HEK293 (cell line): ENCODE measurements around the gene GJD4.

Source experiments
- CTCF ChIA-PET: fragments of 350-600 bp; formaldehyde crosslinking; extraction: SDS; loops from one replicate; lab custom pipeline; 2021; ENCODE audit warnings: antibody characterized with exemption; lab: Yijun Ruan, JAX
- POLR2A ChIA-PET: fragments of 300-600 bp; formaldehyde crosslinking; extraction: SDS; loops from one replicate; lab custom pipeline; 2020; ENCODE audit warnings: antibody characterized with exemption, inconsistent platforms; lab: Yijun Ruan, JAX
- H3K27ac ChIP-seq: fragments of 200-500 bp; sonication (Bioruptor generic); 2 replicates; pipeline ENCODE4 v1.5.1; 2014; ENCODE audit warnings: low read depth, low read length, control low read depth, inconsistent platforms; ENCODE audit errors: extremely low read depth
- H3K36me3 ChIP-seq, 2 experiments: fragments of 200-500 bp in 1 of 2; sonication (Bioruptor generic) in 1 of 2; 1 replicate in 1 of 2; 2 replicates in 1 of 2; pipeline ENCODE4 v1.5.1; 2014 to 2017; ENCODE audit warnings: inconsistent platforms in 2 of 2, low read length in 2 of 2; ENCODE audit not compliant: control insufficient read depth in 2 of 2, insufficient read depth in 1 of 2
- H3K4me1 ChIP-seq: fragments of 200-500 bp; sonication (Bioruptor generic); 2 replicates; pipeline ENCODE4 v1.5.1; 2014; ENCODE audit warnings: mild to moderate bottlenecking, low read length, inconsistent platforms; ENCODE audit not compliant: control insufficient read depth, insufficient read depth
- H3K4me3 ChIP-seq: 2 replicates; pipeline ENCODE4 v1.5.1; 2011; ENCODE audit warnings: low read depth, mild to moderate bottlenecking, control low read depth, low read length, moderate library complexity
- H3K9me3 ChIP-seq: fragments of 200-500 bp; sonication (Bioruptor generic); 2 replicates; pipeline ENCODE4 v1.5.1; 2014; ENCODE audit warnings: low read depth, low read length, inconsistent platforms; ENCODE audit not compliant: control insufficient read depth, insufficient read depth
- HOXA7 ChIP-seq: sonication (generic); formaldehyde crosslinking; IDR thresholded peaks from 2 replicates; pipeline ENCODE4 v1.8.1; 2022; ENCODE audit warnings: missing genetic modification reagents, borderline replicate concordance
- ZNF202 ChIP-seq: fragments of 450-650 bp; formaldehyde crosslinking; IDR thresholded peaks from 2 replicates; pipeline ENCODE4 v1.5.1; 2016; ENCODE audit warnings: missing biosample characterization, missing genetic modification characterization, borderline replicate concordance
- ZNF426 ChIP-seq: fragments of 450-650 bp; formaldehyde crosslinking; IDR thresholded peaks from 2 replicates; pipeline ENCODE4 v1.5.1; 2017; ENCODE audit warnings: missing biosample characterization, missing genetic modification characterization, mild to moderate bottlenecking, inconsistent platforms, moderate library complexity
- ZNF580 ChIP-seq: fragments of 450-650 bp; formaldehyde crosslinking; IDR thresholded peaks from 2 replicates; pipeline ENCODE4 v1.5.1; 2016; ENCODE audit warnings: missing biosample characterization, missing genetic modification characterization
- ZNF600 ChIP-seq: fragments of 450-650 bp; formaldehyde crosslinking; IDR thresholded peaks from 2 replicates; pipeline ENCODE4 v1.5.1; 2016; ENCODE audit warnings: missing biosample characterization, missing genetic modification characterization
- ZNF645 ChIP-seq: fragments of 450-650 bp; formaldehyde crosslinking; IDR thresholded peaks from 2 replicates; pipeline ENCODE4; 2016; ENCODE audit warnings: missing biosample characterization, missing genetic modification characterization
- ZNF654 ChIP-seq: fragments of 450-650 bp; formaldehyde crosslinking; IDR thresholded peaks from 2 replicates; pipeline ENCODE4 v1.5.1; 2016; ENCODE audit warnings: low read depth, missing biosample characterization, missing genetic modification characterization
- ZNF837 ChIP-seq: fragments of 450-650 bp; formaldehyde crosslinking; IDR thresholded peaks from 2 replicates; pipeline ENCODE4 v1.5.1; 2016; ENCODE audit warnings: missing biosample characterization, missing genetic modification characterization
- TF ChIP-seq, protein P1 (sequence below): sonication (generic); formaldehyde crosslinking; IDR thresholded peaks from 2 replicates; pipeline ENCODE4 v1.8.1; 2022; ENCODE audit warnings: mild to moderate bottlenecking, moderate library complexity, missing genetic modification reagents
- TF ChIP-seq, protein P2 (sequence below): fragments of 450-650 bp; formaldehyde crosslinking; IDR thresholded peaks from 2 replicates; pipeline ENCODE4 v1.5.1; 2016; ENCODE audit warnings: missing biosample characterization, missing genetic modification characterization
- TF ChIP-seq, protein P3 (sequence below): fragments of 450-650 bp; formaldehyde crosslinking; IDR thresholded peaks from 2 replicates; pipeline ENCODE4 v1.5.1; 2017; ENCODE audit warnings: missing biosample characterization, missing genetic modification characterization
- TF ChIP-seq, protein P4 (sequence below): fragments of 450-650 bp; formaldehyde crosslinking; IDR thresholded peaks from 2 replicates; pipeline ENCODE4 v1.5.1; 2016; ENCODE audit warnings: missing biosample characterization, missing genetic modification characterization

GJD4 gene

GRCh38 chr10:35639728-35640401 is 34.7 kb downstream of the GJD4 start:
- CTCF ChIA-PET = interaction anchor here (1.2 to 1.4 kb wide), 2 partner anchors 1086 to 1132 kb away, joined by 3 to 5 read pairs; no protein-coding TSS in a partner anchor
- Histone ChIP-seq H3K4me1 (peaks cover 6% of the 10 kb centered on the region), H3K27ac (no peak overlapping the region; the same call in 1 of the 2 replicates), H3K36me3 (peaks cover 0 to 6% of the 10 kb centered on the region in 2 experiments; a peak in 1 of 3 replicates), H3K4me3 (peak overlapping the region; percentile 47), H3K9me3 (no peaks in the 10 kb centered on the region)
- 0 out of 2 replicates have a peak, but pooled peaks have one; percentile 76 for TF ChIP-seq ZNF645 (tag by site-specific recombination)
- 0 out of 2 replicates have a peak, but pooled peaks have one; percentile 46 for TF ChIP-seq ZNF202
- TF ChIP-seq, protein P1, sequence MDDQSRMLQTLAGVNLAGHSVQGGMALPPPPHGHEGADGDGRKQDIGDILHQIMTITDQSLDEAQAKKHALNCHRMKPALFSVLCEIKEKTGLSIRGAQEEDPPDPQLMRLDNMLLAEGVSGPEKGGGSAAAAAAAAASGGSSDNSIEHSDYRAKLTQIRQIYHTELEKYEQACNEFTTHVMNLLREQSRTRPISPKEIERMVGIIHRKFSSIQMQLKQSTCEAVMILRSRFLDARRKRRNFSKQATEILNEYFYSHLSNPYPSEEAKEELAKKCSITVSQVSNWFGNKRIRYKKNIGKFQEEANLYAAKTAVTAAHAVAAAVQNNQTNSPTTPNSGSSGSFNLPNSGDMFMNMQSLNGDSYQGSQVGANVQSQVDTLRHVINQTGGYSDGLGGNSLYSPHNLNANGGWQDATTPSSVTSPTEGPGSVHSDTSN (CRISPR knock-in tag) = 0 out of 2 replicates have a peak, but pooled peaks have one; percentile 33
- TF ChIP-seq ZNF654 = no peak
- POLR2A ChIA-PET = no interaction called here

DNA sequence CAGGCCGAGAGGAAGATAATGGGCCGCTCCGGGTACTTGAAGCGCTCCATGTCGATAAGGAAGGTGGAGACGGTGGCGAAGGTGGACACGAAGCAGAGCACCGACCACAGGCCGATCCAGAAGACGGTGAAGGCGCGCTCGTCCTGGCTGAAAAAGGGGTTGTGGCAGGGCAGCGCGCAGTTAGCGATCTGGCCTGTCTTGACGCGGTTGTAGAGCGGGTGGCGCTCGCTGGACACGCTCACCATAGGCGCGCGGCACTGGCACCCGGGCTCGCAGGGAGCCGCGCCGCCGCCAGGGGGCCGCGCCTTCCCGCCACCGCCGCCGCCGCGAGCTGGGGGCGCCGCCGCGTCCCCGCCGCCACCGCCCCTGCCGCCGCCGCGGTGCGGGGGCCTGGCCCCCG is 35.3 kb downstream of the GJD4 start:
- POLR2A ChIA-PET = no interaction called here
- peaks cover 0 to 6% of the 10 kb centered on the region in 2 experiments; a peak in 1 of 3 replicates for H3K36me3 ChIP-seq
- no peaks in the 10 kb centered on the region for H3K9me3 ChIP-seq
- peaks cover 6% of the 10 kb centered on the region for H3K4me1 ChIP-seq
- peak overlapping the region; percentile 90 for H3K27ac ChIP-seq
- peak; percentile 61; the same call in 1 of the 2 replicates for TF ChIP-seq ZNF580
- TF ChIP-seq ZNF645 (tag by site-specific recombination) = 0 out of 2 replicates have a peak, but pooled peaks have one; percentile 29
- peak; percentile 41 for TF ChIP-seq ZNF600 (tag by site-specific recombination)
- TF ChIP-seq HOXA7 (CRISPR knock-in tag) = no peak
- TF ChIP-seq, protein P2, sequence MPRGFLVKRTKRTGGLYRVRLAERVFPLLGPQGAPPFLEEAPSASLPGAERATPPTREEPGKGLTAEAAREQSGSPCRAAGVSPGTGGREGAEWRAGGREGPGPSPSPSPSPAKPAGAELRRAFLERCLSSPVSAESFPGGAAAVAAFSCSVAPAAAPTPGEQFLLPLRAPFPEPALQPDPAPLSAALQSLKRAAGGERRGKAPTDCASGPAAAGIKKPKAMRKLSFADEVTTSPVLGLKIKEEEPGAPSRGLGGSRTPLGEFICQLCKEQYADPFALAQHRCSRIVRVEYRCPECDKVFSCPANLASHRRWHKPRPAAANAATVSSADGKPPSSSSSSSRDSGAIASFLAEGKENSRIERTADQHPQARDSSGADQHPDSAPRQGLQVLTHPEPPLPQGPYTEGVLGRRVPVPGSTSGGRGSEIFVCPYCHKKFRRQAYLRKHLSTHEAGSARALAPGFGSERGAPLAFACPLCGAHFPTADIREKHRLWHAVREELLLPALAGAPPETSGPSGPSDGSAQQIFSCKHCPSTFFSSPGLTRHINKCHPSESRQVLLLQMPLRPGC (tag by site-specific recombination) = no peak
- TF ChIP-seq, protein P3, sequence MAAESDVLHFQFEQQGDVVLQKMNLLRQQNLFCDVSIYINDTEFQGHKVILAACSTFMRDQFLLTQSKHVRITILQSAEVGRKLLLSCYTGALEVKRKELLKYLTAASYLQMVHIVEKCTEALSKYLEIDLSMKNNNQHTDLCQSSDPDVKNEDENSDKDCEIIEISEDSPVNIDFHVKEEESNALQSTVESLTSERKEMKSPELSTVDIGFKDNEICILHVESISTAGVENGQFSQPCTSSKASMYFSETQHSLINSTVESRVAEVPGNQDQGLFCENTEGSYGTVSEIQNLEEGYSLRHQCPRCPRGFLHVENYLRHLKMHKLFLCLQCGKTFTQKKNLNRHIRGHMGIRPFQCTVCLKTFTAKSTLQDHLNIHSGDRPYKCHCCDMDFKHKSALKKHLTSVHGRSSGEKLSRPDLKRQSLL = peak; percentile 57; the same call in 1 of the 2 replicates
- TF ChIP-seq ZNF426 (tag by site-specific recombination) = no peak
- TF ChIP-seq, protein P4, sequence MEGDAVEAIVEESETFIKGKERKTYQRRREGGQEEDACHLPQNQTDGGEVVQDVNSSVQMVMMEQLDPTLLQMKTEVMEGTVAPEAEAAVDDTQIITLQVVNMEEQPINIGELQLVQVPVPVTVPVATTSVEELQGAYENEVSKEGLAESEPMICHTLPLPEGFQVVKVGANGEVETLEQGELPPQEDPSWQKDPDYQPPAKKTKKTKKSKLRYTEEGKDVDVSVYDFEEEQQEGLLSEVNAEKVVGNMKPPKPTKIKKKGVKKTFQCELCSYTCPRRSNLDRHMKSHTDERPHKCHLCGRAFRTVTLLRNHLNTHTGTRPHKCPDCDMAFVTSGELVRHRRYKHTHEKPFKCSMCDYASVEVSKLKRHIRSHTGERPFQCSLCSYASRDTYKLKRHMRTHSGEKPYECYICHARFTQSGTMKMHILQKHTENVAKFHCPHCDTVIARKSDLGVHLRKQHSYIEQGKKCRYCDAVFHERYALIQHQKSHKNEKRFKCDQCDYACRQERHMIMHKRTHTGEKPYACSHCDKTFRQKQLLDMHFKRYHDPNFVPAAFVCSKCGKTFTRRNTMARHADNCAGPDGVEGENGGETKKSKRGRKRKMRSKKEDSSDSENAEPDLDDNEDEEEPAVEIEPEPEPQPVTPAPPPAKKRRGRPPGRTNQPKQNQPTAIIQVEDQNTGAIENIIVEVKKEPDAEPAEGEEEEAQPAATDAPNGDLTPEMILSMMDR (tag by site-specific recombination) = peak; percentile 26; the same call in 1 of the 2 replicates
- TF ChIP-seq ZNF837 (tag by site-specific recombination) = peak; percentile 91
- CTCF ChIA-PET = interaction anchor here (0.6 to 1.4 kb wide), 2 partner anchors 810 to 1085 kb away, joined by 4 to 5 read pairs; no protein-coding TSS in a partner anchor
- peak overlapping the region; percentile 47 for H3K4me3 ChIP-seq
